8988T (cell line): ENCODE measurements around the gene HAUS5.

Experiments
- DNase-seq: peaks from one replicate; pipeline ENCODE4 v3.0.0; 2011

The HAUS5 gene

GRCh38 chr19:35673121-35673804, 60.7 kb downstream of the HAUS5 start:
- peak; percentile 96 for DNase-seq
